HG03439 (cell line): ENCODE measurements around the gene ZNF579.
"Not testable (repeated sequence)": the region's sequence is repeated elsewhere in the genome, so short reads cannot be mapped to it uniquely, and the experiment has no call there.

Experiments used
- ATAC-seq: cut with Tn5 transposase; IDR thresholded peaks from one replicate; pipeline ENCODE4 v1.9.1; 2021; ENCODE audit warnings: mild to moderate bottlenecking, moderate library complexity; ENCODE audit not compliant: unreplicated experiment

The ZNF579 gene

GRCh38 chr19:55573929-55574328 lies 6.7 kb downstream of the ZNF579 start:
- not testable (repeated sequence) for ATAC-seq

GRCh38 chr19:55569477-55569876 lies 11.2 kb downstream of the ZNF579 start:
- not testable (repeated sequence) for ATAC-seq

- ATAC-seq = no peak
Measured at GRCh38 chr19:55567708-55568328, 12.8 kb downstream of the ZNF579 start.

GRCh38 chr19:55566823-55567222 lies 13.8 kb downstream of the ZNF579 start:
- ATAC-seq = no peak

- no peak for ATAC-seq
Measured at GRCh38 chr19:55563261-55563690, 17.4 kb downstream of the ZNF579 start.

- no peak for ATAC-seq
Measured at GRCh38 chr19:55559684-55560083, 21.0 kb downstream of the ZNF579 start.

GRCh38 chr19:55554741-55555152 lies 25.9 kb downstream of the ZNF579 start:
- ATAC-seq = no peak

- ATAC-seq = no peak
Measured at GRCh38 chr19:55554302-55554701, 26.3 kb downstream of the ZNF579 start.

GRCh38 chr19:55553217-55554182 lies 27.1 kb downstream of the ZNF579 start:
- no peak for ATAC-seq

GRCh38 chr19:55552620-55553019 lies 28.0 kb downstream of the ZNF579 start:
- no peak for ATAC-seq

- no peak for ATAC-seq
Measured at GRCh38 chr19:55552206-55552605, 28.4 kb downstream of the ZNF579 start.

- no peak for ATAC-seq
Measured at GRCh38 chr19:55550321-55550650, 30.4 kb downstream of the ZNF579 start.

GRCh38 chr19:55549500-55550320 lies 30.9 kb downstream of the ZNF579 start:
- no peak for ATAC-seq

- no peak for ATAC-seq
Measured at GRCh38 chr19:55546822-55547614, 33.6 kb downstream of the ZNF579 start.

- no peak for ATAC-seq
Measured at GRCh38 chr19:55546011-55546410, 34.6 kb downstream of the ZNF579 start.

- no peak for ATAC-seq
Measured at GRCh38 chr19:55545443-55545842, 35.2 kb downstream of the ZNF579 start, which contains the start of gene SBK3. TSS of gene SBK3 (minus strand) at chr19:55545543. CDS start at chr19:55545543, 0 bp downstream.

GRCh38 chr19:55544776-55545439 lies 35.7 kb downstream of the ZNF579 start:
- no peak for ATAC-seq

GRCh38 chr19:55544014-55544413 lies 36.6 kb downstream of the ZNF579 start:
- no peak for ATAC-seq

GRCh38 chr19:55543567-55543966 lies 37.1 kb downstream of the ZNF579 start:
- ATAC-seq = no peak
